Endothelial cell of umbilical vein (primary cell): ENCODE measurements around the gene KCNN3. TPM values are rescaled to one million over a fixed set of nuclear protein-coding genes. Genes with fewer than 3 reads are reported as not detected.

ENCODE experiments used
- BruUV-seq: library from RNA; stranded (reverse); fragments of 400-500 nt; replicated peaks from 2 replicates; lab custom pipeline; 2021; lab: Mats Ljungman, UMichigan
- CTCF ChIA-PET: fragments of 300-600, 350-600 bp; sonication (Branson Sonifier 250); formaldehyde crosslinking; loops from one replicate; lab custom pipeline; 2021; ENCODE audit warnings: antibody characterized with exemption, inconsistent platforms; lab: Charles Lee
- POLR2A ChIA-PET: fragments of 300-600, 350-600 bp; sonication (Branson Sonifier 250); formaldehyde crosslinking; loops from one replicate; lab custom pipeline; 2021; ENCODE audit warnings: antibody characterized with exemption, inconsistent platforms; lab: Charles Lee
- DNase-seq: peaks from one replicate; pipeline ENCODE4 v3.0.0-alpha.2; 2011; ENCODE audit warnings: low read depth, low spot score
- FAIRE-seq: peaks from 2 replicates; lab custom pipeline; 2011; peaks lifted over from hg19 to GRCh38; lab: Jason Lieb, UNC
- H2AFZ ChIP-seq: 2 replicates; pipeline ENCODE4 v1.6.0; 2012; ENCODE audit warnings: low read depth, low read length, control low read depth, inconsistent platforms
- H3K27ac ChIP-seq: 2 replicates; pipeline ENCODE4 v1.5.1; 2011; ENCODE audit warnings: low read depth, mild to moderate bottlenecking, control low read depth, low read length, moderate library complexity; ENCODE audit not compliant: insufficient read depth
- H3K27me3 ChIP-seq, 2 experiments: 2 replicates each; pipeline versions ENCODE4 v1.6.0 to v1.6.1; 2011; ENCODE audit warnings: low read length in 2 of 2, mixed read lengths in 1 of 2; ENCODE audit not compliant: control insufficient read depth in 2 of 2, insufficient read depth in 2 of 2
- H3K36me3 ChIP-seq, 2 experiments: 2 replicates in 1 of 2; 3 replicates in 1 of 2; pipeline ENCODE4 v1.5.1; 2011; ENCODE audit warnings: low read length in 2 of 2, mild to moderate bottlenecking in 1 of 2, moderate library complexity in 1 of 2; ENCODE audit not compliant: control insufficient read depth in 2 of 2, insufficient read depth in 2 of 2; ENCODE audit errors: extremely low read depth in 1 of 2
- H3K4me1 ChIP-seq: 3 replicates; pipeline ENCODE4 v1.5.1; 2011; ENCODE audit warnings: mild to moderate bottlenecking, low read length; ENCODE audit not compliant: control insufficient read depth, insufficient read depth; ENCODE audit errors: extremely low read depth
- H3K4me2 ChIP-seq: 2 replicates; pipeline ENCODE4 v1.6.1; 2011; ENCODE audit warnings: low read length, control low read depth, mixed read lengths; ENCODE audit not compliant: insufficient read depth
- H3K4me3 ChIP-seq, 3 experiments: fragments of 200-600 bp in 1 of 3; sonication (generic), shearing (Covaris generic) in 1 of 3; replicated peaks in 1 of 3; 2 replicates each; pipeline ENCODE4 v1.5.1; 2011 to 2016; ENCODE audit warnings: control low read depth in 3 of 3, low read length in 3 of 3, mild to moderate bottlenecking in 2 of 3, inconsistent platforms in 1 of 3, low read depth in 1 of 3, moderate library complexity in 1 of 3; ENCODE audit not compliant: insufficient read depth in 1 of 3
- H3K79me2 ChIP-seq: 2 replicates; pipeline ENCODE4 v1.6.0; 2012; ENCODE audit warnings: low read length, inconsistent platforms; ENCODE audit not compliant: control insufficient read depth, insufficient read depth
- H3K9ac ChIP-seq: replicated peaks from 2 replicates; pipeline ENCODE3; 2011; ENCODE audit warnings: low read length, control low read depth; ENCODE audit not compliant: insufficient read depth; ENCODE audit errors: extremely low read depth
- H3K9me1 ChIP-seq: replicated peaks from 3 replicates; pipeline ENCODE4 v1.6.0; 2011; ENCODE audit warnings: mild to moderate bottlenecking, low read length; ENCODE audit not compliant: control insufficient read depth, insufficient read depth; ENCODE audit errors: extremely low read depth
- H3K9me3 ChIP-seq: replicated peaks from 2 replicates; pipeline ENCODE4 v1.5.1; 2012; ENCODE audit warnings: low read length, inconsistent platforms; ENCODE audit not compliant: control insufficient read depth, insufficient read depth
- H4K20me1 ChIP-seq: replicated peaks from 2 replicates; pipeline ENCODE3; 2011; ENCODE audit warnings: mild to moderate bottlenecking, low read length; ENCODE audit not compliant: control insufficient read depth, insufficient read depth; ENCODE audit errors: extremely low read depth
- CTCF ChIP-seq, 2 donors: IDR thresholded peaks; 1 replicate in 1 of 2; 2 replicates in 1 of 2; pipeline ENCODE4 v1.5.1; 2011; ENCODE audit warnings: low read length in 2 of 2, mild to moderate bottlenecking in 2 of 2, moderate library complexity in 2 of 2, control low read depth in 1 of 2, inconsistent platforms in 1 of 2, low read depth in 1 of 2; ENCODE audit not compliant: insufficient read depth in 1 of 2; ENCODE audit errors: extremely low read depth in 1 of 2
- EZH2 ChIP-seq: IDR thresholded peaks from 2 replicates; pipeline ENCODE4 v1.6.1; 2012; ENCODE audit warnings: borderline replicate concordance, low read depth, mild to moderate bottlenecking, moderate library complexity, low read length, inconsistent platforms; ENCODE audit not compliant: severe bottlenecking
- FOS ChIP-seq: IDR thresholded peaks from 2 replicates; pipeline ENCODE4 v1.6.1; 2011; ENCODE audit warnings: mild to moderate bottlenecking, low read length, moderate library complexity, borderline replicate concordance; ENCODE audit not compliant: insufficient read depth
- GATA2 ChIP-seq: IDR thresholded peaks from 2 replicates; pipeline ENCODE4 v1.7.0; 2011; ENCODE audit warnings: low read depth, mild to moderate bottlenecking, moderate library complexity, mixed read lengths, low read length; ENCODE audit not compliant: insufficient read length, insufficient read depth
- JUN ChIP-seq: IDR thresholded peaks from 2 replicates; pipeline ENCODE4 v1.6.1; 2011; ENCODE audit warnings: borderline replicate concordance, low read depth; ENCODE audit not compliant: insufficient read length, insufficient read depth
- MYC ChIP-seq: IDR thresholded peaks from one replicate; pipeline ENCODE4 v1.6.1; 2011; ENCODE audit warnings: mild to moderate bottlenecking, low read depth, low read length
- POLR2A ChIP-seq: IDR thresholded peaks from 2 replicates; pipeline ENCODE4 v1.6.1; 2012; ENCODE audit warnings: low read depth, mild to moderate bottlenecking, control low read depth, low read length
- POLR2AphosphoS5 ChIP-seq: IDR thresholded peaks from 2 replicates; pipeline ENCODE4 v1.6.1; 2012; ENCODE audit warnings: low read depth, mild to moderate bottlenecking, control low read depth, low read length, moderate library complexity; ENCODE audit not compliant: insufficient read depth
- dilution Hi-C: fragments of 300-500 bp; cut with MboI; formaldehyde crosslinking; loops from one replicate; pipeline ENCODE4 v1.15.0; 2019; ENCODE audit warnings: low sequenced_read_pairs; ENCODE audit not compliant: extremely low pct_ligation_motif_present
- intact Hi-C: fragments of 100-400 bp; cut with micrococcal nuclease; formaldehyde crosslinking; loops from one replicate; pipeline ENCODE4 v1.10.0; 2022
- polyA plus RNA-seq, 4 experiments: library from polyadenylated mRNA; depleted of rRNA in 3 of 4; stranded (reverse) in 3 of 4; unstranded in 1 of 4; fragments of >200 nt; gene quantifications; 2 replicates each; pipeline versions ENCODE4 v1.2.1 to v1.2.3, GENCODE V29; 2011 to 2012; ENCODE audit warnings: missing spikeins in 1 of 4
- total RNA-seq: library from RNA; stranded (reverse); gene quantifications from 2 replicates; pipeline ENCODE4 v1.2.3, GENCODE V29; 2021

Gene KCNN3
- total and polyA plus RNA-seq, 2 donors (not counting 3 experiments of a cell fraction or from before 2014, with no cell fraction given): 0.91 to 1.1 TPM

DNA sequence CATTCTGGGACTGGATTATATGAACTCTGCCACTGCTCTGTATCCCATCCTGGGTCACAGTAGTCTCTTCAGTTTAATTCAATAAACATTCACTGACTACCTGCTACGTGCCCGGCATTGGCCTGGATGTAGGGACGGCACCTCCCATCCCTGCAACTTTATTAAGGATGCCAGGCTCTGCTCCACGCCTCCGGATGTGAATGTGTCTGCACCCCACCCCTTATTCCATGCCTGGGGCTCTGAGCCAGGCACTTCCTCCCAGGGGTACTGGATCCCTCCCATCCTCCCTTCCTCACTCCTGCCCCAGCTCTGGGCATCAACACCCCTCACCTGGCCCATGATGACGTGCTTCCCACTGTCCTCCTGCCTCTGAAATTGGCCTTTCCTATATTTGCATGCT is 53.7 kb downstream of the KCNN3 start:
- intact Hi-C loops: no loop called here
- no peak overlapping the region for H3K4me3 ChIP-seq
- H3K27me3 ChIP-seq: no peaks in the 10 kb centered on the region
- POLR2A ChIA-PET: no interaction called here
- no peaks in the 10 kb centered on the region for H4K20me1 ChIP-seq
- no peaks in the 10 kb centered on the region for H3K9me3 ChIP-seq
- no peaks in the 10 kb centered on the region for H3K4me1 ChIP-seq
- dilution Hi-C loops: no loop called here
- CTCF ChIA-PET: no interaction called here
- H3K4me2 ChIP-seq: no peak overlapping the region
- H2AFZ ChIP-seq: no peak overlapping the region
- H3K27ac ChIP-seq: no peak overlapping the region
- H3K9me1 ChIP-seq: no peaks in the 10 kb centered on the region
- BruUV-seq: no TSS peak
- DNase-seq (no peak), FAIRE-seq (no peak)
- TF ChIP-seq MYC (no peak), FOS (no peak), POLR2AphosphoS5 (no peak), POLR2A (no peak), JUN (no peak), EZH2 (no peak), CTCF (IDR thresholded peaks at IDR 0.05; ENCODE audit: extremely low read depth in 1 of 2, insufficient read depth in 1 of 2, low read depth in 1 of 2, low read length in 2 of 2) (no peak), GATA2 (no peak)
- H3K79me2 ChIP-seq: no peaks in the 10 kb centered on the region
- H3K9ac ChIP-seq: no peak overlapping the region
- no peaks in the 10 kb centered on the region for H3K36me3 ChIP-seq
